ENCODE data around the gene CLDN24.

- no peak for TF ChIP-seq TAF1 (IDR thresholded peaks at IDR 0.05; ENCODE audit: borderline replicate concordance, insufficient read depth, low read length)
- TF ChIP-seq POLR2AphosphoS5 (IDR thresholded peaks at IDR 0.05; ENCODE audit: low read depth, low read length) = no peak
These were observed 49.8 kb downstream of the CLDN24 start for GRCh38 chr4:183272384-183272783.
